H1 (cell line): ENCODE data around the gene SPINK1. TPM values are rescaled to one million over a fixed set of nuclear protein-coding genes. Genes with fewer than 3 reads are reported as not detected.
"Not testable (repeated sequence)": the region's sequence is repeated elsewhere in the genome, so short reads cannot be mapped to it uniquely, and the experiment has no call there.

Experiments used
- CTCF ChIA-PET: fragments of 300-600 bp; sonication (Branson Sonifier 250); formaldehyde crosslinking; loops from one replicate; lab custom pipeline; 2021; ENCODE audit not compliant: partially characterized antibody; lab: Charles Lee
- POLR2A ChIA-PET: fragments of 300-600 bp; sonication (Branson Sonifier 250); formaldehyde crosslinking; loops from one replicate; lab custom pipeline; 2021; ENCODE audit warnings: inconsistent platforms; ENCODE audit not compliant: partially characterized antibody; lab: Charles Lee
- DNase-seq, 2 experiments: peaks; one replicate each; pipeline versions ENCODE4 v3.0.0 to v3.0.0-alpha.2; 2010 to 2022; ENCODE audit warnings: low spot score in 2 of 2, low read depth in 1 of 2, mixed read lengths in 1 of 2
- FAIRE-seq: peaks from 2 replicates; lab custom pipeline; 2011; peaks lifted over from hg19 to GRCh38; lab: Jason Lieb, UNC
- H2AFZ ChIP-seq: 2 replicates; pipeline ENCODE4 v1.8.1; 2012; ENCODE audit warnings: low read length, inconsistent platforms
- H2AK5ac ChIP-seq: 2 replicates; pipeline ENCODE4 v1.6.1; 2013; ENCODE audit warnings: low read depth, low read length
- H2BK120ac ChIP-seq: replicated peaks from 2 replicates; pipeline ENCODE3; 2013; ENCODE audit warnings: low read depth, low read length, inconsistent platforms
- H2BK12ac ChIP-seq: 2 replicates; pipeline ENCODE4 v1.6.1; 2013; ENCODE audit warnings: low read depth, low read length
- H2BK15ac ChIP-seq: 2 replicates; pipeline ENCODE4 v1.6.1; 2013; ENCODE audit warnings: low read length
- H2BK20ac ChIP-seq: 2 replicates; pipeline ENCODE4 v1.6.1; 2013; ENCODE audit warnings: low read length
- H2BK5ac ChIP-seq: 2 replicates; pipeline ENCODE4 v1.6.1; 2013; ENCODE audit warnings: low read depth, low read length
- H3K14ac ChIP-seq: 2 replicates; pipeline ENCODE4 v1.6.1; 2013; ENCODE audit warnings: inconsistent platforms; ENCODE audit not compliant: insufficient read length
- H3K18ac ChIP-seq: 2 replicates; pipeline ENCODE4 v1.6.1; 2013; ENCODE audit warnings: low read length; ENCODE audit errors: extremely low read depth
- H3K23ac ChIP-seq: 2 replicates; pipeline ENCODE4 v1.6.1; 2013; ENCODE audit warnings: inconsistent platforms; ENCODE audit not compliant: insufficient read length
- H3K23me2 ChIP-seq: 2 replicates; pipeline ENCODE4 v1.6.1; 2013; ENCODE audit warnings: low read depth, low read length
- H3K27ac ChIP-seq: 2 replicates; pipeline ENCODE4 v1.6.1; 2011; ENCODE audit warnings: low read depth, low read length, inconsistent platforms
- H3K27me3 ChIP-seq, 4 experiments: replicated peaks in 1 of 4; 1 replicate in 1 of 4; 2 replicates in 3 of 4; pipeline versions ENCODE4 v1.6.1 to v1.8.1; 2011 to 2013; ENCODE audit warnings: low read length in 3 of 4, mild to moderate bottlenecking in 3 of 4, inconsistent platforms in 2 of 4, mixed read lengths in 2 of 4, moderate library complexity in 1 of 4; ENCODE audit not compliant: control insufficient read depth in 3 of 4, insufficient read depth in 3 of 4; ENCODE audit errors: extremely low read depth in 1 of 4
- H3K36me3 ChIP-seq, 4 experiments: 2 replicates each; pipeline versions ENCODE4 v1.6.1 to v1.8.1; 2011 to 2013; ENCODE audit warnings: mild to moderate bottlenecking in 4 of 4, low read length in 3 of 4, moderate library complexity in 2 of 4, control low read depth in 1 of 4, inconsistent platforms in 1 of 4; ENCODE audit not compliant: insufficient read depth in 4 of 4, control insufficient read depth in 2 of 4
- H3K4ac ChIP-seq: replicated peaks from 2 replicates; pipeline ENCODE3; 2013; ENCODE audit warnings: low read length, low read depth, mixed read lengths, inconsistent platforms; ENCODE audit not compliant: insufficient read length
- H3K4me1 ChIP-seq, 4 experiments: replicated peaks in 1 of 4; 1 replicate in 1 of 4; 2 replicates in 3 of 4; pipeline versions ENCODE4 v1.6.1 to v1.8.1; 2011 to 2013; ENCODE audit warnings: low read length in 3 of 4, inconsistent platforms in 2 of 4, mixed read lengths in 1 of 4; ENCODE audit not compliant: insufficient read depth in 4 of 4, control insufficient read depth in 3 of 4
- H3K4me2 ChIP-seq, 2 experiments: 2 replicates each; pipeline versions ENCODE4 v1.6.1 to v1.8.1; 2011 to 2013; ENCODE audit warnings: low read depth in 2 of 2, low read length in 2 of 2, control low read depth in 1 of 2, inconsistent platforms in 1 of 2, mild to moderate bottlenecking in 1 of 2; ENCODE audit not compliant: insufficient read depth in 1 of 2
- H3K4me3 ChIP-seq, 4 experiments: fragments of 200-600, 300-600 bp in 1 of 4; sonication (generic), shearing (Covaris generic), sonication (Bioruptor Twin) in 1 of 4; 2 replicates each; pipeline versions ENCODE4 v1.5.1 to v1.8.1; 2011 to 2016; ENCODE audit warnings: low read length in 4 of 4, low read depth in 3 of 4, control low read depth in 2 of 4, inconsistent platforms in 2 of 4, mild to moderate bottlenecking in 2 of 4, mixed read lengths in 1 of 4, moderate library complexity in 1 of 4; ENCODE audit not compliant: insufficient read depth in 2 of 4; ENCODE audit errors: extremely low read depth in 1 of 4
- H3K56ac ChIP-seq: replicated peaks from 2 replicates; pipeline ENCODE3; 2013; ENCODE audit warnings: low read depth, mild to moderate bottlenecking, mixed read lengths, low read length, inconsistent platforms; ENCODE audit not compliant: insufficient read length
- H3K79me1 ChIP-seq: 2 replicates; pipeline ENCODE4 v1.6.1; 2013; ENCODE audit warnings: low read depth, low read length, control low read depth
- H3K79me2 ChIP-seq, 2 experiments: 2 replicates each; pipeline versions ENCODE4 v1.6.1 to v1.8.1; 2012 to 2013; ENCODE audit warnings: low read length in 2 of 2, mild to moderate bottlenecking in 2 of 2, inconsistent platforms in 1 of 2; ENCODE audit not compliant: insufficient read depth in 2 of 2, control insufficient read depth in 1 of 2
- H3K9ac ChIP-seq, 4 experiments: replicated peaks in 1 of 4; 1 replicate in 1 of 4; 2 replicates in 3 of 4; pipeline versions ENCODE4 v1.6.1 to v1.8.1; 2011 to 2013; ENCODE audit warnings: low read depth in 3 of 4, low read length in 3 of 4, control low read depth in 2 of 4, mild to moderate bottlenecking in 2 of 4, moderate library complexity in 2 of 4, inconsistent platforms in 1 of 4; ENCODE audit errors: extremely low read depth in 1 of 4
- H3K9me3 ChIP-seq, 2 experiments: 2 replicates each; pipeline versions ENCODE4 v1.6.1 to v1.8.1; 2012 to 2013; ENCODE audit warnings: mild to moderate bottlenecking in 2 of 2, moderate library complexity in 2 of 2, control low read depth in 1 of 2, inconsistent platforms in 1 of 2, low read depth in 1 of 2, low read length in 1 of 2, mixed read lengths in 1 of 2; ENCODE audit not compliant: insufficient read depth in 2 of 2
- H4K20me1 ChIP-seq, 2 experiments: replicated peaks in 1 of 2; 2 replicates each; pipeline versions ENCODE3 to v1.8.1; 2011 to 2013; ENCODE audit warnings: inconsistent platforms in 2 of 2, low read length in 2 of 2, mild to moderate bottlenecking in 1 of 2; ENCODE audit not compliant: insufficient read depth in 2 of 2, control insufficient read depth in 1 of 2
- H4K5ac ChIP-seq: 2 replicates; pipeline ENCODE4 v1.6.1; 2013; ENCODE audit warnings: low read length, low read depth, mixed read lengths, inconsistent platforms; ENCODE audit not compliant: insufficient read length
- H4K8ac ChIP-seq: 2 replicates; pipeline ENCODE4 v1.8.0; 2013; ENCODE audit warnings: mild to moderate bottlenecking, moderate library complexity, low read length, inconsistent platforms; ENCODE audit not compliant: insufficient read depth; ENCODE audit errors: extremely low read depth
- H4K91ac ChIP-seq: replicated peaks from 2 replicates; pipeline ENCODE3; 2013; ENCODE audit warnings: low read length, mixed read lengths, inconsistent platforms; ENCODE audit not compliant: insufficient read length
- POLR2A ChIP-seq, 2 experiments: IDR thresholded peaks; 1 replicate in 1 of 2; 2 replicates in 1 of 2; pipeline ENCODE4 v1.6.1; 2011; ENCODE audit warnings: low read depth in 2 of 2, low read length in 2 of 2, mild to moderate bottlenecking in 2 of 2; ENCODE audit errors: control extremely low read depth in 1 of 2
- WGBS, 2 experiments: shearing (Covaris generic) in 1 of 2; methylation state at CpG; one replicate each; pipeline versions ENCODE4 v1.1.6 to v1.1.7; 2013 to 2015; ENCODE audit warnings: low lambda C conversion rate in 2 of 2, mixed read lengths in 2 of 2, inconsistent platforms in 1 of 2, low coverage in 1 of 2, missing lambda C conversion rate in 1 of 2; ENCODE audit not compliant: insufficient replicate concordance in 2 of 2, insufficient coverage in 1 of 2, insufficient read length in 1 of 2; ENCODE audit errors: extremely low coverage in 1 of 2, missing lambda C conversion rate in 1 of 2; 5-methylcytosine and 5-hydroxymethylcytosine counted together
- polyA plus RNA-seq, 7 experiments: library from polyadenylated mRNA; depleted of rRNA in 3 of 7; stranded (reverse) in 5 of 7; unstranded in 2 of 7; fragments of >200 nt in 5 of 7; fragments of 200-250 nt in 2 of 7; gene quantifications; 1 replicate in 5 of 7; 2 replicates in 1 of 7; 4 replicates in 1 of 7; pipeline versions ENCODE4 v1.2.1 to v1.2.3, GENCODE V29; 2011 to 2013; ENCODE audit warnings: missing spikeins in 2 of 7, mixed read lengths in 2 of 7
- total RNA-seq: library from RNA; stranded (reverse); fragmentation: NEBNext Ultra II Directional; extraction: Animal tissue kit (Norgen Biotek cat#: 25700); gene quantifications from 2 replicates; pipeline ENCODE4 v1.2.1, GENCODE V29; 2021

SPINK1 gene
- total and polyA plus RNA-seq, 2 of the 8 experiments (the other 6 are each of a cell fraction or from before 2014, with no cell fraction given): 0.48 to 1.3 TPM

- H3K4ac ChIP-seq, H3K79me1 ChIP-seq, H4K8ac ChIP-seq, H2AK5ac ChIP-seq, H3K18ac ChIP-seq, H2BK15ac ChIP-seq, H2BK120ac ChIP-seq, FAIRE-seq, H3K27me3 ChIP-seq, H4K91ac ChIP-seq, DNase-seq, H3K9me3 ChIP-seq, H2BK20ac ChIP-seq, H4K20me1 ChIP-seq, H3K56ac ChIP-seq, H2AFZ ChIP-seq, H3K23me2 ChIP-seq, H3K14ac ChIP-seq, H3K23ac ChIP-seq, H2BK12ac ChIP-seq: not testable (repeated sequence)
- Histone ChIP-seq H3K79me2 (peaks cover 8 to 43% of the 10 kb centered on the region in 2 experiments; a peak in 3 of 4 replicates), H3K4me2 (peak overlapping the region; percentile 75 to 91), H3K36me3 (peaks cover 2 to 46% (median 18%) of the 10 kb centered on the region in 4 experiments; a peak in 5 of 8 replicates), H4K5ac (peak overlapping the region; percentile 32), H2BK5ac (peak overlapping the region; percentile 90), H3K4me1 (peaks cover 5 to 16% (median 11%) of the 10 kb centered on the region in 4 experiments), H3K4me3 (peak overlapping the region in 3 of 4 experiments; percentile 15 to 53 (median 25); a peak in 5 of 8 replicates), H3K27ac (peak overlapping the region; percentile 96), H3K9ac (peak overlapping the region; percentile 66 to 84 (median 78); a peak in 6 of 7 replicates)
- CTCF ChIA-PET: interaction anchor here (0.6 to 2.0 kb wide), 3 partner anchors 9 to 77 kb away, joined by 3 to 16 read pairs (median 3); partner anchors contain the start of gene SCGB3A2
- POLR2A ChIA-PET: interaction anchor here (0.9 to 26.7 kb wide), 11 partner anchors 12 to 77 kb away, joined by 3 to 730 read pairs (median 5); partner anchors contain the start of gene SCGB3A2
- WGBS, 2 experiments: 5% methylated on average over 6 of the region's 6 CpGs; no CpG with 5 or more reads in 1 of the 2 experiments
- peak in 1 of 2 experiments; percentile 60; a peak in 1 of 3 replicates for TF ChIP-seq POLR2A (IDR thresholded peaks at IDR 0.05; ENCODE audit: control extremely low read depth in 1 of 2, low read depth in 2 of 2, low read length in 2 of 2)
Observed at GRCh38 chr5:147869892-147870291, 38.4 kb upstream of the SPINK1 start.
